Esophagus squamous epithelium (tissue), 4 donors: ENCODE measurements around the gene SGSM1.

Experiments used
- CTCF ChIP-seq, 6 experiments: fragments of 450-650 bp in 4 of 6; fragments of 200-600 bp in 2 of 6; sonication (generic) in 2 of 6; IDR thresholded peaks; one replicate each; pipeline ENCODE4 v1.5.1; 2016 to 2019; ENCODE audit warnings: antibody characterized with exemption in 6 of 6, mild to moderate bottlenecking in 4 of 6, moderate library complexity in 4 of 6
- POLR2A ChIP-seq, 4 donors: fragments of 450-650 bp; IDR thresholded peaks; one replicate each; pipeline ENCODE4 v1.6.1; 2017; ENCODE audit warnings: antibody characterized with exemption in 4 of 4, mild to moderate bottlenecking in 4 of 4, moderate library complexity in 3 of 4

DNA sequence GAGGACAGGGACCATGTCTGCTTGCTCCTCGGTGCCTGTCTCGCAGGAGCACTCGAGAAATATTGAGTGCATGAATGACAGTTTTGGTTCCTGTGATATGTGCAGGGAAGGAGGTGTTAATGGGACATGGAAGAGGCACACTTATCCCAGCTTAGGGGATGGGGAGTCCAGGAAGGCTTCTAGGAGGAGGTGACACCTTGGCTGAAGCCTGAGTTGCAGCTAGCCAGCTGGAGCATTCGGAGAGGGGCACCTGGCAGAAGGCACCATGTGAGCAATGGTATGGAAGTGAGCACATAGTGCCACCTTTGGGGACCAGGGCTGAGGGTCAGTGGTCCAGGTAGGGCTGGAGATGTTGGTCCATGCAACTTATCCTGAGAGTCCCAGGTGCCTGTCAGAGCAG is 18.9 kb downstream of the SGSM1 start:
- TF ChIP-seq CTCF (IDR thresholded peaks at IDR 0.05) (no peak), POLR2A (IDR thresholded peaks at IDR 0.05) (no peak)
